K562 (cell line): Measurements from ENCODE around the gene AKR1C4. TPM values are rescaled to one million over a fixed set of nuclear protein-coding genes. Genes with fewer than 3 reads are reported as not detected.

Source experiments
- ATAC-seq: fragments of 200-7000 bp; cut with Tn5 transposase; 3 replicates; pipeline ENCODE4 v1.9.1; 2020; ENCODE audit warnings: moderate library complexity
- BruUV-seq: library from RNA; stranded (reverse); fragments of 400-500 nt; replicated peaks from 2 replicates; lab custom pipeline; 2021; lab: Mats Ljungman, UMichigan
- CTCF ChIA-PET: fragments of 300-600 bp; formaldehyde crosslinking; extraction: SDS; loops from one replicate; lab custom pipeline; 2021; ENCODE audit warnings: low intra/inter-chr PET ratio; lab: Yijun Ruan, JAX
- POLR2A ChIA-PET: fragments of 300-600, 350-650 bp; sonication (Branson Sonifier 250); formaldehyde crosslinking; extraction: SDS; loops from one replicate; lab custom pipeline; 2021; ENCODE audit warnings: antibody characterized with exemption, inconsistent platforms; lab: Yijun Ruan, JAX
- DNase-seq, 4 experiments: peaks; one replicate each; pipeline versions ENCODE4 v3.0.0 to v3.0.0-alpha.2; 2011 to 2018; ENCODE audit warnings: low spot score in 3 of 4, mixed read lengths in 3 of 4; ENCODE audit errors: extremely low read depth in 1 of 4
- FAIRE-seq: peaks from 2 replicates; lab custom pipeline; 2011; peaks lifted over from hg19 to GRCh38; lab: Jason Lieb, UNC
- H2AFZ ChIP-seq: 2 replicates; pipeline ENCODE4 v1.6.0; 2011; ENCODE audit warnings: low read depth, low read length, control low read depth, inconsistent platforms
- H3K27ac ChIP-seq: fragments of 200-600 bp; 3 replicates; pipeline ENCODE4 v1.8.0; 2011; ENCODE audit warnings: low read depth, mild to moderate bottlenecking, control low read depth, inconsistent platforms, low read length, moderate library complexity, mixed read lengths; ENCODE audit errors: extremely low read depth
- H3K27me3 ChIP-seq, 2 experiments: fragments of 300-600 bp in 1 of 2; 2 replicates in 1 of 2; 3 replicates in 1 of 2; pipeline versions ENCODE4 v1.6.0 to v1.8.0; 2011; ENCODE audit warnings: inconsistent platforms in 2 of 2, low read length in 2 of 2, mild to moderate bottlenecking in 1 of 2, mixed read lengths in 1 of 2, moderate library complexity in 1 of 2; ENCODE audit not compliant: control insufficient read depth in 2 of 2, insufficient read depth in 2 of 2
- H3K36me3 ChIP-seq: fragments of 300-600 bp; 3 replicates; pipeline ENCODE4 v1.8.0; 2011; ENCODE audit warnings: mild to moderate bottlenecking, low read length, inconsistent platforms; ENCODE audit not compliant: control insufficient read depth, insufficient read depth
- H3K4me1 ChIP-seq, 2 experiments: fragments of 200-600 bp in 1 of 2; replicated peaks in 1 of 2; 2 replicates in 1 of 2; 3 replicates in 1 of 2; pipeline versions ENCODE4 v1.5.1 to v1.8.0; 2011; ENCODE audit warnings: inconsistent platforms in 2 of 2, low read length in 2 of 2, mild to moderate bottlenecking in 1 of 2, mixed read lengths in 1 of 2, moderate library complexity in 1 of 2; ENCODE audit not compliant: control insufficient read depth in 2 of 2, insufficient read depth in 2 of 2
- H3K4me2 ChIP-seq: 2 replicates; pipeline ENCODE4 v1.6.1; 2011; ENCODE audit warnings: low read length, control low read depth, inconsistent platforms, mixed read lengths; ENCODE audit not compliant: insufficient read depth
- H3K4me3 ChIP-seq: fragments of 200-600 bp; sonication (generic), shearing (Covaris generic); 2 replicates; pipeline ENCODE4 v1.5.1; 2016; ENCODE audit warnings: control low read depth, inconsistent platforms
- H3K79me2 ChIP-seq: fragments of 200-600 bp; 3 replicates; pipeline ENCODE4 v1.8.0; 2011; ENCODE audit warnings: low read length, inconsistent platforms; ENCODE audit not compliant: control insufficient read depth, insufficient read depth
- H3K9ac ChIP-seq, 2 experiments: 2 replicates each; pipeline versions ENCODE4 v1.6.0 to v1.6.1; 2011; ENCODE audit warnings: low read depth in 2 of 2, low read length in 2 of 2, control low read depth in 1 of 2, inconsistent platforms in 1 of 2, mild to moderate bottlenecking in 1 of 2, mixed read lengths in 1 of 2; ENCODE audit not compliant: insufficient read depth in 1 of 2
- H3K9me1 ChIP-seq: one replicate; pipeline ENCODE4 v1.6.0; 2011; ENCODE audit warnings: inconsistent platforms, mild to moderate bottlenecking, low read length, moderate library complexity; ENCODE audit not compliant: control insufficient read depth, insufficient read depth
- H3K9me3 ChIP-seq: replicated peaks from 2 replicates; pipeline ENCODE4 v1.5.1; 2011; ENCODE audit warnings: low read depth, low read length, inconsistent platforms; ENCODE audit not compliant: control insufficient read depth, insufficient read depth
- H4K20me1 ChIP-seq: replicated peaks from 2 replicates; pipeline ENCODE4 v1.6.1; 2011; ENCODE audit warnings: low read length, inconsistent platforms, mixed read lengths; ENCODE audit not compliant: control insufficient read depth, insufficient read depth
- CEBPG ChIP-seq, 3 experiments: fragments of 200-800 bp in 1 of 3; sonication (Bioruptor generic) in 1 of 3; sonication (generic) in 1 of 3; formaldehyde crosslinking in 1 of 3; IDR thresholded peaks in 2 of 3; conservative IDR thresholded peaks in 1 of 3; 2 replicates each; pipeline versions ENCODE4 v1.6.1 to v1.8.0; 2016 to 2022; ENCODE audit warnings: missing compliant biosample characterization in 2 of 3, missing genetic modification characterization in 2 of 3, mild to moderate bottlenecking in 1 of 3, missing genetic modification reagents in 1 of 3
- ELF1 ChIP-seq: fragments of 200-800 bp; sonication (Bioruptor generic); IDR thresholded peaks from 2 replicates; pipeline ENCODE4 v1.6.1; 2016; ENCODE audit warnings: missing genetic modification characterization, missing compliant biosample characterization
- HMBOX1 ChIP-seq: sonication (generic); IDR thresholded peaks from 2 replicates; pipeline ENCODE4 v1.6.1; 2016
- MCM5 ChIP-seq: fragments of 450-650 bp; IDR thresholded peaks from 2 replicates; pipeline ENCODE4 v1.6.1; 2016; ENCODE audit warnings: low read depth
- MCM7 ChIP-seq, 2 experiments: fragments of 450-650 bp; IDR thresholded peaks; 2 replicates each; pipeline ENCODE4 v1.6.1; 2016 to 2018
- MXD1 ChIP-seq: fragments of 250-450 bp; sonication (Bioruptor Pico); IDR thresholded peaks from 2 replicates; pipeline ENCODE4 v1.8.0; 2021; ENCODE audit warnings: borderline replicate concordance, mild to moderate bottlenecking, moderate library complexity; ENCODE audit not compliant: poor library complexity, severe bottlenecking
- NCOR1 ChIP-seq: fragments of 450-650 bp; IDR thresholded peaks from 2 replicates; pipeline ENCODE4 v1.6.1; 2016; ENCODE audit warnings: mild to moderate bottlenecking, moderate library complexity
- SAFB2 ChIP-seq: fragments of 200-400 bp; formaldehyde crosslinking; IDR thresholded peaks from 2 replicates; pipeline ENCODE4 v1.6.1; 2018; ENCODE audit warnings: borderline replicate concordance, low read length, low read depth, moderate library complexity; ENCODE audit not compliant: severe bottlenecking
- SPI1 ChIP-seq: IDR thresholded peaks from 2 replicates; pipeline ENCODE4 v1.6.1; 2011; ENCODE audit warnings: low read depth, low read length, control low read depth, borderline replicate concordance
- STAT5B ChIP-seq: fragments of 250-450 bp; sonication (Bioruptor Pico); IDR thresholded peaks from 2 replicates; pipeline ENCODE4 v1.8.0; 2021; ENCODE audit warnings: mild to moderate bottlenecking, inconsistent platforms
- ZBED1 ChIP-seq: IDR thresholded peaks from 2 replicates; pipeline ENCODE4 v1.6.1; 2014
- ZNF740 ChIP-seq, 3 experiments: fragments of 200-800 bp in 1 of 3; sonication (Bioruptor generic) in 1 of 3; sonication (generic) in 1 of 3; formaldehyde crosslinking in 1 of 3; IDR thresholded peaks; 2 replicates each; pipeline versions ENCODE4 v1.6.1 to v1.8.0; 2016 to 2022; ENCODE audit warnings: mild to moderate bottlenecking in 2 of 3, missing compliant biosample characterization in 2 of 3, missing genetic modification characterization in 2 of 3, missing genetic modification reagents in 1 of 3
- WGBS: fragments of 100-300 bp; shearing (Covaris generic); methylation state at CpG from one replicate; pipeline ENCODE4 v1.1.6; 2016; ENCODE audit warnings: low coverage, mixed read lengths; ENCODE audit not compliant: insufficient coverage; ENCODE audit errors: missing lambda C conversion rate; 5-methylcytosine and 5-hydroxymethylcytosine counted together
- in situ Hi-C: fragments of 300-500 bp; cut with MboI; formaldehyde crosslinking; loops from 4 replicates; pipeline ENCODE4 v1.15.0; 2018; ENCODE audit warnings: inconsistent platforms, mixed read lengths
- intact Hi-C: fragments of 100-400 bp; cut with micrococcal nuclease; formaldehyde crosslinking; loops from 2 replicates; pipeline ENCODE4 v1.14.2; 2022
- polyA plus RNA-seq, 8 experiments: library from polyadenylated mRNA; depleted of rRNA in 4 of 8; stranded (reverse) in 5 of 8; unstranded in 3 of 8; fragments of >200 nt; fragmentation: Nextera tagmentation in 2 of 8; fragmentation: Illumina TruSeq in 1 of 8; extraction: Ambion mirVana in 2 of 8; extraction: Trizol in 1 of 8; gene quantifications; 2 replicates each; pipeline versions ENCODE4 v1.2.1 to v1.2.3, GENCODE V29; 2011 to 2014; ENCODE audit warnings: inconsistent platforms in 1 of 8, missing spikeins in 1 of 8
- total RNA-seq, 7 experiments: library from RNA; depleted of rRNA in 6 of 7; stranded (reverse); fragments of >200 nt in 6 of 7; fragmentation: Illumina TruSeq in 2 of 7; extraction: Trizol in 2 of 7; gene quantifications; 2 replicates each; pipeline versions ENCODE4 v1.2.1 to v1.2.3, GENCODE V29; 2011 to 2021; ENCODE audit warnings: low replicate concordance in 1 of 7

AKR1C4 gene
- total and polyA plus RNA-seq, 9 of the 15 experiments (the other 6 are each of a cell fraction or from before 2014, with no cell fraction given), result 0.13 TPM; not detected in 8

GRCh38 chr10:5233324-5233723, 36.7 kb downstream of the AKR1C4 start:
- no peaks in the 10 kb centered on the region for H3K9me1 ChIP-seq
- DNase-seq, result no peak
- ChIA-PET POLR2A (no interaction called here), CTCF (no interaction called here)
- no peaks in the 10 kb centered on the region for H3K4me1 ChIP-seq
- H3K27me3 ChIP-seq, result no peaks in the 10 kb centered on the region
- no peaks in the 10 kb centered on the region for H3K36me3 ChIP-seq
- H3K27ac ChIP-seq, result no peak overlapping the region
- no peaks in the 10 kb centered on the region for H3K9me3 ChIP-seq
- H2AFZ ChIP-seq, result no peak overlapping the region
- intact Hi-C loops (no loop called here), in situ Hi-C loops (no loop called here)
- no peak for FAIRE-seq
- TF ChIP-seq ZBED1 (no peak), MXD1 (no peak)
- no peaks in the 10 kb centered on the region for H3K79me2 ChIP-seq
- no TSS peak for BruUV-seq
- no peaks in the 10 kb centered on the region for H4K20me1 ChIP-seq
- WGBS, result 3% methylated on average over 2 of the region's 2 CpGs
- no peak overlapping the region for H3K4me2 ChIP-seq
- H3K9ac ChIP-seq, result no peak overlapping the region
- ATAC-seq, result no peak
- no peak overlapping the region for H3K4me3 ChIP-seq

- no peak for DNase-seq
- H4K20me1 ChIP-seq, result no peaks in the 10 kb centered on the region
- intact Hi-C loops, result no loop called here
- ATAC-seq, result peak; percentile 44; the same call in 2 of the 3 replicates
- H3K79me2 ChIP-seq, result no peaks in the 10 kb centered on the region
- H3K4me3 ChIP-seq, result no peak overlapping the region
- ChIA-PET POLR2A (no interaction called here), CTCF (no interaction called here)
- no peak for FAIRE-seq
- H3K27ac ChIP-seq, result no peak overlapping the region
- H3K4me1 ChIP-seq, result no peaks in the 10 kb centered on the region
- no peaks in the 10 kb centered on the region for H3K27me3 ChIP-seq
- H3K4me2 ChIP-seq, result no peak overlapping the region
- no peak overlapping the region; the same call in 1 of the 2 replicates for H2AFZ ChIP-seq
- no peaks in the 10 kb centered on the region for H3K9me3 ChIP-seq
- no TSS peak for BruUV-seq
- 10% methylated on average over 6 of the region's 6 CpGs for WGBS
- no peaks in the 10 kb centered on the region for H3K9me1 ChIP-seq
- in situ Hi-C loops, result no loop called here
- H3K36me3 ChIP-seq, result no peaks in the 10 kb centered on the region
- no peak overlapping the region for H3K9ac ChIP-seq
- TF ChIP-seq STAT5B (CRISPR knock-in tag) (no peak), MCM5 (no peak), MCM7 (IDR thresholded peaks at IDR 0.05) (no peak), SAFB2 (no peak), ELF1 (tag) (no peak), HMBOX1 (no peak), SPI1 (peak; percentile 73; the same call in 1 of the 2 replicates), CEBPG (CRISPR knock-in tag; IDR thresholded peaks at IDR 0.05) (peak; percentile 62), CEBPG (tag; conservative IDR thresholded peaks at IDR 0.05 in 1 of 2, IDR thresholded peaks at IDR 0.05 in 1 of 2) (peak; percentile 77 to 81), ZNF740 (CRISPR knock-in tag; IDR thresholded peaks at IDR 0.05) (no peak), ZNF740 (tag; IDR thresholded peaks at IDR 0.05) (no peak), NCOR1 (no peak)
These were observed 37.6 kb downstream of the AKR1C4 start for GRCh38 chr10:5234106-5234860.
